Naive B cell (primary cell): Measurements from ENCODE around the gene LAMA4. TPM values are rescaled to one million over a fixed set of nuclear protein-coding genes. Genes with fewer than 3 reads are reported as not detected.

Experiments used
- ATAC-seq, 2 donors: fragments of 150-1000 bp; cut with Tn5 transposase; 2 replicates each; pipeline ENCODE4 v1.10.0; 2021; ENCODE audit warnings: low read depth in 2 of 2, mild to moderate bottlenecking in 2 of 2, moderate library complexity in 2 of 2
- DNase-seq: peaks from one replicate; pipeline ENCODE4 v3.0.0; 2022
- H3K27ac Mint-ChIP-seq, 6 donors: one replicate each; pipeline ENCODE4 v1.8.0; 2020 to 2022; ENCODE audit warnings: mild to moderate bottlenecking in 6 of 6, mixed read lengths in 6 of 6, moderate library complexity in 5 of 6, inconsistent platforms in 2 of 6
- H3K27me3 Mint-ChIP-seq, 3 donors: one replicate each; pipeline ENCODE4 v1.8.0; 2021 to 2022; ENCODE audit warnings: mixed read lengths in 3 of 3, mild to moderate bottlenecking in 1 of 3
- H3K36me3 Mint-ChIP-seq, 2 donors: one replicate each; pipeline ENCODE4 v1.8.0; 2020 to 2022; ENCODE audit warnings: mixed read lengths in 2 of 2, inconsistent platforms in 1 of 2, mild to moderate bottlenecking in 1 of 2
- H3K4me1 Mint-ChIP-seq, 3 donors: one replicate each; pipeline ENCODE4 v1.8.0; 2020 to 2022; ENCODE audit warnings: mixed read lengths in 3 of 3, inconsistent platforms in 1 of 3, mild to moderate bottlenecking in 1 of 3, moderate library complexity in 1 of 3
- H3K4me3 Mint-ChIP-seq, 8 donors: one replicate each; pipeline ENCODE4 v1.8.0; 2020 to 2022; ENCODE audit warnings: mild to moderate bottlenecking in 8 of 8, mixed read lengths in 8 of 8, moderate library complexity in 8 of 8, inconsistent platforms in 2 of 8
- H3K9me3 Mint-ChIP-seq, 7 donors: one replicate each; pipeline ENCODE4 v1.8.0; 2020 to 2022; ENCODE audit warnings: mixed read lengths in 7 of 7, mild to moderate bottlenecking in 5 of 7, inconsistent platforms in 2 of 7, moderate library complexity in 1 of 7
- polyA plus RNA-seq, 6 donors: library from polyadenylated mRNA; unstranded; fragments of 300-500 nt; fragmentation: Illumina TruSeq; gene quantifications; one replicate each; pipeline ENCODE4 v1.2.3, GENCODE V29; 2021; ENCODE audit warnings: low read depth in 6 of 6

Gene LAMA4
- polyA plus RNA-seq, 6 donors from 2014 or later, result not detected

- Mint-ChIP-seq H3K27ac (no peak overlapping the region), H3K9me3 (no peaks in the 10 kb centered on the region), H3K4me1 (no peaks in the 10 kb centered on the region), H3K4me3 (no peak overlapping the region), H3K27me3 (no peaks in the 10 kb centered on the region), H3K36me3 (peaks cover 0 to 7% of the 10 kb centered on the region in 2 donors)
- DNase-seq, result no peak
- ATAC-seq, result no peak
Measured at GRCh38 chr6:112065426-112065986, 188.9 kb downstream of the LAMA4 start.

GRCh38 chr6:112062966-112063365 lies 191.4 kb downstream of the LAMA4 start:
- H3K27ac Mint-ChIP-seq, result no peak overlapping the region
- H3K27me3 Mint-ChIP-seq, result no peaks in the 10 kb centered on the region
- no peak for ATAC-seq
- no peak for DNase-seq
- H3K4me3 Mint-ChIP-seq, result no peak overlapping the region
- no peaks in the 10 kb centered on the region for H3K36me3 Mint-ChIP-seq
- H3K9me3 Mint-ChIP-seq, result no peaks in the 10 kb centered on the region
- H3K4me1 Mint-ChIP-seq, result no peaks in the 10 kb centered on the region

GRCh38 chr6:112061605-112062004 lies 192.8 kb downstream of the LAMA4 start:
- no peaks in the 10 kb centered on the region for H3K36me3 Mint-ChIP-seq
- DNase-seq (no peak), ATAC-seq (no peak)
- no peaks in the 10 kb centered on the region for H3K27me3 Mint-ChIP-seq
- no peak overlapping the region for H3K27ac Mint-ChIP-seq
- H3K9me3 Mint-ChIP-seq, result no peaks in the 10 kb centered on the region
- no peaks in the 10 kb centered on the region for H3K4me1 Mint-ChIP-seq
- no peak overlapping the region for H3K4me3 Mint-ChIP-seq

Other genes with a start within 250 kb of the LAMA4 start
- under 1 TPM in 2 of 6 donors, not detected in 4; 0.11 to 0.15 TPM for gene CCN6, start 200.5 kb downstream of the LAMA4 start, polyA plus RNA-seq
- 10 to 100 TPM in 5 of 6 donors, 1 to 10 TPM in 1; 8.1 to 14.5 (median 11.5) TPM for gene TUBE1, start 167.1 kb downstream of the LAMA4 start, polyA plus RNA-seq
- 1 to 10 TPM; 2.7 to 9.0 (median 4.7) TPM for gene FAM229B, start 167.0 kb downstream of the LAMA4 start, polyA plus RNA-seq
- gene RFPL4B, start 92.8 kb upstream of the LAMA4 start, polyA plus RNA-seq, result not detected